IMR-90 (cell line): ENCODE results near the gene GRIA4. TPM values are rescaled to one million over a fixed set of nuclear protein-coding genes. Genes with fewer than 3 reads are reported as not detected.

Experiments
- ATAC-seq: fragments of 200-7000 bp; cut with Tn5 transposase; 2 replicates; pipeline ENCODE4 v1.9.1; 2020; ENCODE audit warnings: low read depth, mild to moderate bottlenecking, moderate library complexity
- BruUV-seq: library from RNA; stranded (reverse); fragments of 400-500 nt; replicated peaks from 2 replicates; lab custom pipeline; 2021; lab: Mats Ljungman, UMichigan
- CTCF ChIA-PET: fragments of 300-600 bp; formaldehyde crosslinking; extraction: SDS; loops from one replicate; lab custom pipeline; 2021; ENCODE audit warnings: antibody characterized with exemption; lab: Yijun Ruan, JAX
- POLR2A ChIA-PET: fragments of 300-600 bp; sonication (Branson Sonifier 250); formaldehyde crosslinking; loops from one replicate; lab custom pipeline; 2022; ENCODE audit warnings: antibody characterized with exemption; ENCODE audit not compliant: unreplicated experiment; lab: Charles Lee
- DNase-seq: peaks from one replicate; pipeline ENCODE4 v3.0.0; 2013
- H2AFZ ChIP-seq: replicated peaks from 2 replicates; pipeline ENCODE3; 2013; ENCODE audit warnings: low read length, mild to moderate bottlenecking; ENCODE audit not compliant: poor library complexity
- H2AK5ac ChIP-seq: 2 replicates; pipeline ENCODE4 v1.6.1; 2013; ENCODE audit warnings: low read depth, low read length, inconsistent platforms
- H2AK9ac ChIP-seq: replicated peaks from 2 replicates; pipeline ENCODE3; 2013; ENCODE audit warnings: mild to moderate bottlenecking, low read depth, low read length, moderate library complexity; ENCODE audit not compliant: poor library complexity
- H2BK120ac ChIP-seq: 2 replicates; pipeline ENCODE4 v1.6.1; 2013; ENCODE audit warnings: low read depth, low read length, inconsistent platforms
- H2BK15ac ChIP-seq: 3 replicates; pipeline ENCODE4 v1.6.1; 2013; ENCODE audit warnings: low read depth, low read length, inconsistent platforms
- H2BK20ac ChIP-seq: 2 replicates; pipeline ENCODE4 v1.6.1; 2013; ENCODE audit warnings: low read depth, mild to moderate bottlenecking, inconsistent platforms, low read length, moderate library complexity
- H2BK5ac ChIP-seq: 2 replicates; pipeline ENCODE4 v1.6.1; 2013; ENCODE audit warnings: mild to moderate bottlenecking, low read depth, low read length, inconsistent platforms; ENCODE audit not compliant: poor library complexity, severe bottlenecking
- H3K14ac ChIP-seq: replicated peaks from 2 replicates; pipeline ENCODE4 v1.6.1; 2013; ENCODE audit warnings: low read depth, low read length, inconsistent platforms
- H3K18ac ChIP-seq: 2 replicates; pipeline ENCODE4 v1.6.1; 2013; ENCODE audit warnings: low read depth, low read length, control low read depth
- H3K23ac ChIP-seq: 2 replicates; pipeline ENCODE4 v1.6.1; 2013; ENCODE audit warnings: low read depth, low read length, inconsistent platforms
- H3K27ac ChIP-seq: 2 replicates; pipeline ENCODE4 v1.5.1; 2013; ENCODE audit warnings: mild to moderate bottlenecking, control low read depth, low read length; ENCODE audit not compliant: insufficient read depth
- H3K27me3 ChIP-seq: 2 replicates; pipeline ENCODE4 v1.6.1; 2013; ENCODE audit warnings: low read length; ENCODE audit not compliant: control insufficient read depth, insufficient read depth
- H3K36me3 ChIP-seq: 2 replicates; pipeline ENCODE4 v1.6.1; 2013; ENCODE audit warnings: low read length, mixed read lengths; ENCODE audit not compliant: control insufficient read depth, insufficient read depth
- H3K4ac ChIP-seq: 2 replicates; pipeline ENCODE4 v1.6.1; 2013; ENCODE audit warnings: low read depth, low read length, inconsistent platforms
- H3K4me1 ChIP-seq: 2 replicates; pipeline ENCODE4 v1.6.1; 2013; ENCODE audit warnings: low read length, mixed read lengths; ENCODE audit not compliant: control insufficient read depth, insufficient read depth
- H3K4me2 ChIP-seq: 2 replicates; pipeline ENCODE4 v1.6.1; 2013; ENCODE audit warnings: low read depth, mild to moderate bottlenecking, control low read depth, low read length, moderate library complexity
- H3K4me3 ChIP-seq: 2 replicates; pipeline ENCODE4 v1.5.1; 2013; ENCODE audit warnings: low read depth, mild to moderate bottlenecking, control low read depth, low read length, moderate library complexity; ENCODE audit not compliant: insufficient read depth
- H3K56ac ChIP-seq: 2 replicates; pipeline ENCODE4 v1.6.1; 2013; ENCODE audit warnings: low read length, inconsistent platforms; ENCODE audit not compliant: insufficient read depth; ENCODE audit errors: extremely low read depth
- H3K79me1 ChIP-seq, 2 experiments: 2 replicates each; pipeline ENCODE4 v1.6.1; 2013; ENCODE audit warnings: low read length in 2 of 2, inconsistent platforms in 1 of 2, low read depth in 1 of 2
- H3K9ac ChIP-seq: 2 replicates; pipeline ENCODE4 v1.6.1; 2013; ENCODE audit warnings: low read depth, low read length, control low read depth
- H3K9me1 ChIP-seq: 2 replicates; pipeline ENCODE4 v1.6.1; 2013; ENCODE audit warnings: low read length, inconsistent platforms; ENCODE audit not compliant: insufficient read depth
- H3K9me3 ChIP-seq: 2 replicates; pipeline ENCODE4 v1.6.1; 2013; ENCODE audit warnings: low read length; ENCODE audit not compliant: control insufficient read depth, insufficient read depth
- H4K20me1 ChIP-seq: 2 replicates; pipeline ENCODE4 v1.6.1; 2013; ENCODE audit warnings: low read length, inconsistent platforms; ENCODE audit not compliant: insufficient read depth
- H4K5ac ChIP-seq: 2 replicates; pipeline ENCODE4 v1.6.1; 2013; ENCODE audit warnings: mild to moderate bottlenecking, low read depth, low read length, control low read depth
- H4K8ac ChIP-seq, 2 experiments: 2 replicates each; pipeline ENCODE4 v1.6.1; 2013; ENCODE audit warnings: low read depth in 2 of 2, low read length in 2 of 2, control low read depth in 1 of 2, inconsistent platforms in 1 of 2
- H4K91ac ChIP-seq: 2 replicates; pipeline ENCODE4 v1.6.1; 2013; ENCODE audit warnings: low read depth, low read length, inconsistent platforms; ENCODE audit not compliant: insufficient read depth
- BHLHE40 ChIP-seq: fragments of 150-350 bp; IDR thresholded peaks from 2 replicates; pipeline ENCODE4 v1.6.1; 2016; ENCODE audit warnings: mild to moderate bottlenecking, low read depth, low read length
- MXI1 ChIP-seq: IDR thresholded peaks from 2 replicates; pipeline ENCODE4 v1.6.1; 2012; ENCODE audit warnings: low read depth, mild to moderate bottlenecking, low read length, moderate library complexity, borderline replicate concordance
- WGBS, 2 experiments: methylation state at CpG; one replicate each; pipeline versions ENCODE4 v1.1.5 to v1.1.7; 2013; ENCODE audit warnings: missing lambda C conversion rate in 2 of 2; ENCODE audit not compliant: insufficient read length in 1 of 2; ENCODE audit errors: extremely low coverage in 2 of 2; 5-methylcytosine and 5-hydroxymethylcytosine counted together
- dilution Hi-C: fragments of 300-500 bp; cut with HindIII; formaldehyde crosslinking; loops from one replicate; pipeline ENCODE4 v1.14.3; 2018; ENCODE audit warnings: low sequenced_read_pairs; ENCODE audit not compliant: unreplicated experiment
- in situ Hi-C: fragments of 300-500 bp; cut with MboI; formaldehyde crosslinking; loops from 3 replicates; pipeline ENCODE4 v1.14.3; 2019; ENCODE audit warnings: low sequenced_read_pairs, inconsistent platforms, mixed read lengths
- intact Hi-C: fragments of 100-400 bp; cut with micrococcal nuclease; formaldehyde crosslinking; loops from 2 replicates; pipeline ENCODE4 v1.10.0; 2022
- polyA plus RNA-seq, 3 experiments: library from polyadenylated mRNA; depleted of rRNA; stranded (reverse); fragments of >200 nt; gene quantifications; 2 replicates each; pipeline ENCODE4 v1.2.3, GENCODE V29; 2012; ENCODE audit warnings: low replicate concordance in 1 of 3
- total RNA-seq: library from RNA; depleted of rRNA; stranded (reverse); fragments of >200 nt; gene quantifications from 2 replicates; pipeline ENCODE4 v1.2.3, GENCODE V29; 2012
- TF ChIP-seq, protein P1 (sequence below): fragments of 150-350 bp; IDR thresholded peaks from 2 replicates; pipeline ENCODE4 v1.6.1; 2017; ENCODE audit warnings: mild to moderate bottlenecking, antibody characterized with exemption, low read length, low read depth

The GRIA4 gene
- total and polyA plus RNA-seq, 2 of the 4 experiments (the other 2 are of a cell fraction), result 0.36 to 1.0 TPM

DNA sequence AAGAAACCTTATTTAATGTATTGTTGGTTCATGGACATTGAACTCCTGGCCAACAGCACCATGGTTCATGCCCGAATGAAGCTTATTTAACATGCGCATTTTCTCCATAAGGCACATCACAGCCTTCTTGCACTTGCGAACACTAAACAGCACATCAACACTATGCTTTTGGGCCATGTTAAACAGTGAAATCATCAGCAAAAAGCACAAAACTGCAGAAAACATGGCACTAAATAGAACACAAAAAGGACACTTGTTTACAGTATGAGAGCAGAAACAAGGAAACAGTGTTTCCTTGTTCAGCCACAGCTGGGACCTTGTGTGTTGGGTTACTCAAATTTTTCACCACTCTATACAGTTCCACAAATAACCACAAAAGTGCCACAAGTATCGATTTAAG, 289.9 kb downstream of the GRIA4 start:
- DNase-seq (no peak), ATAC-seq (no peak)
- Histone ChIP-seq H3K4me3 (no peak overlapping the region), H4K8ac (no peak overlapping the region), H3K9ac (no peak overlapping the region), H2AFZ (no peak overlapping the region), H3K18ac (no peak overlapping the region), H2BK15ac (no peak overlapping the region), H2BK120ac (no peak overlapping the region), H2AK9ac (no peak overlapping the region), H4K20me1 (no peaks in the 10 kb centered on the region), H3K79me1 (no peaks in the 10 kb centered on the region), H3K9me1 (no peaks in the 10 kb centered on the region), H3K27me3 (no peaks in the 10 kb centered on the region), H2BK20ac (no peak overlapping the region), H4K91ac (no peak overlapping the region), H3K9me3 (no peaks in the 10 kb centered on the region), H3K14ac (no peak overlapping the region), H3K4ac (no peak overlapping the region), H3K56ac (no peak overlapping the region), H3K23ac (no peak overlapping the region), H3K4me1 (no peaks in the 10 kb centered on the region), H3K36me3 (no peaks in the 10 kb centered on the region), H3K4me2 (no peak overlapping the region), H4K5ac (no peak overlapping the region), H2BK5ac (no peak overlapping the region), H2AK5ac (no peak overlapping the region), H3K27ac (no peak overlapping the region)
- in situ Hi-C loops (no loop called here), dilution Hi-C loops (no loop called here), intact Hi-C loops (no loop called here)
- BruUV-seq, result no TSS peak
- TF ChIP-seq, protein P1, sequence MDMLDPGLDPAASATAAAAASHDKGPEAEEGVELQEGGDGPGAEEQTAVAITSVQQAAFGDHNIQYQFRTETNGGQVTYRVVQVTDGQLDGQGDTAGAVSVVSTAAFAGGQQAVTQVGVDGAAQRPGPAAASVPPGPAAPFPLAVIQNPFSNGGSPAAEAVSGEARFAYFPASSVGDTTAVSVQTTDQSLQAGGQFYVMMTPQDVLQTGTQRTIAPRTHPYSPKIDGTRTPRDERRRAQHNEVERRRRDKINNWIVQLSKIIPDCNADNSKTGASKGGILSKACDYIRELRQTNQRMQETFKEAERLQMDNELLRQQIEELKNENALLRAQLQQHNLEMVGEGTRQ, result no peak
- TF ChIP-seq BHLHE40, result no peak
- no peak for TF ChIP-seq MXI1
- WGBS, 2 experiments, result no CpG with 5 or more reads among the region's 4 CpGs
- CTCF ChIA-PET, result no interaction called here
- POLR2A ChIA-PET, result no interaction called here
